HFFc6 (cell line): ENCODE data around the gene ZNF330. TPM values are rescaled to one million over a fixed set of nuclear protein-coding genes. Genes with fewer than 3 reads are reported as not detected.

ENCODE experiments used
- DNase-seq: peaks from one replicate; pipeline ENCODE4 v3.0.0-alpha.2; 2018
- H3K27ac Mint-ChIP-seq: 2 replicates; pipeline ENCODE4 v1.8.0; 2020; ENCODE audit warnings: mild to moderate bottlenecking, mixed read lengths
- H3K27me3 Mint-ChIP-seq: 2 replicates; pipeline ENCODE4 v1.8.0; 2021; ENCODE audit warnings: mild to moderate bottlenecking, moderate library complexity, mixed read lengths; ENCODE audit not compliant: insufficient read depth
- H3K36me3 Mint-ChIP-seq: 2 replicates; pipeline ENCODE4 v1.8.0; 2021; ENCODE audit warnings: low read depth, mixed read lengths
- H3K4me1 Mint-ChIP-seq: 2 replicates; pipeline ENCODE4 v1.8.0; 2020; ENCODE audit warnings: low read depth, mixed read lengths
- H3K4me3 Mint-ChIP-seq: 2 replicates; pipeline ENCODE4 v1.8.0; 2020; ENCODE audit warnings: mild to moderate bottlenecking, moderate library complexity, mixed read lengths
- H3K9me3 Mint-ChIP-seq: 2 replicates; pipeline ENCODE4 v1.8.0; 2020; ENCODE audit warnings: mild to moderate bottlenecking, mixed read lengths
- total RNA-seq, 6 experiments: library from RNA; stranded (reverse); fragmentation: NEBNext Ultra II Directional; extraction: Animal tissue kit (Norgen Biotek cat#: 25700); gene quantifications; 2 replicates in 1 of 6; 3 replicates in 5 of 6; pipeline ENCODE4 v1.2.3, GENCODE V29; 2021
- TF ChIP-seq, protein P1 (sequence below): fragments of 200-600 bp; sonication (generic); IDR thresholded peaks from 2 replicates; pipeline ENCODE4 v1.5.0; 2021; ENCODE audit warnings: antibody characterized with exemption, mild to moderate bottlenecking

Gene ZNF330
- total RNA-seq, 6 experiments from 2014 or later = 39.4 to 48.8 (median 42.2) TPM

DNA sequence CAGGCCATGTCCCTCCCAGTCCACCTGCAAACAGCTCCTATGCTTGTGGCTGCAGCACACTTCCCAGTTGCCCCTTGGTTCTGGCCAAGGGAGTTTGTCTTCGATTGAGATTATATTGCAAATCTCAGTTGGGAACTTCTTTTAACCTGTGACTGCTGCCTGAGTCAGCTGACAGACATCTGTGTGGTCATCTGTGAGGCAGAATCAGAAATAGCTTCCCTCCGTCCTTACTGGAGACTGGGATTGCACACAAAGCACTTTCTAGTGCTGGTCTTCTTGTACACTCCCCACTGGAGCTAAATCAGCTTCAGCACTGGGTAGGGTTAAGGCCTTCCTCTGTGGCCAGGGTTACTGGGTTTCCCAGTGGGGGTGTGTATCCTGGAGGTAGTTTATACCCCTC lies 34.3 kb downstream of the ZNF330 start:
- no peaks in the 10 kb centered on the region for H3K36me3 Mint-ChIP-seq
- no peak overlapping the region for H3K27ac Mint-ChIP-seq
- no peak overlapping the region for H3K4me3 Mint-ChIP-seq
- no peaks in the 10 kb centered on the region for H3K27me3 Mint-ChIP-seq
- no peaks in the 10 kb centered on the region for H3K9me3 Mint-ChIP-seq
- TF ChIP-seq, protein P1, sequence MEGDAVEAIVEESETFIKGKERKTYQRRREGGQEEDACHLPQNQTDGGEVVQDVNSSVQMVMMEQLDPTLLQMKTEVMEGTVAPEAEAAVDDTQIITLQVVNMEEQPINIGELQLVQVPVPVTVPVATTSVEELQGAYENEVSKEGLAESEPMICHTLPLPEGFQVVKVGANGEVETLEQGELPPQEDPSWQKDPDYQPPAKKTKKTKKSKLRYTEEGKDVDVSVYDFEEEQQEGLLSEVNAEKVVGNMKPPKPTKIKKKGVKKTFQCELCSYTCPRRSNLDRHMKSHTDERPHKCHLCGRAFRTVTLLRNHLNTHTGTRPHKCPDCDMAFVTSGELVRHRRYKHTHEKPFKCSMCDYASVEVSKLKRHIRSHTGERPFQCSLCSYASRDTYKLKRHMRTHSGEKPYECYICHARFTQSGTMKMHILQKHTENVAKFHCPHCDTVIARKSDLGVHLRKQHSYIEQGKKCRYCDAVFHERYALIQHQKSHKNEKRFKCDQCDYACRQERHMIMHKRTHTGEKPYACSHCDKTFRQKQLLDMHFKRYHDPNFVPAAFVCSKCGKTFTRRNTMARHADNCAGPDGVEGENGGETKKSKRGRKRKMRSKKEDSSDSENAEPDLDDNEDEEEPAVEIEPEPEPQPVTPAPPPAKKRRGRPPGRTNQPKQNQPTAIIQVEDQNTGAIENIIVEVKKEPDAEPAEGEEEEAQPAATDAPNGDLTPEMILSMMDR = no peak
- H3K4me1 Mint-ChIP-seq = peaks cover 19% of the 10 kb centered on the region
- peak; percentile 36 for DNase-seq

DNA sequence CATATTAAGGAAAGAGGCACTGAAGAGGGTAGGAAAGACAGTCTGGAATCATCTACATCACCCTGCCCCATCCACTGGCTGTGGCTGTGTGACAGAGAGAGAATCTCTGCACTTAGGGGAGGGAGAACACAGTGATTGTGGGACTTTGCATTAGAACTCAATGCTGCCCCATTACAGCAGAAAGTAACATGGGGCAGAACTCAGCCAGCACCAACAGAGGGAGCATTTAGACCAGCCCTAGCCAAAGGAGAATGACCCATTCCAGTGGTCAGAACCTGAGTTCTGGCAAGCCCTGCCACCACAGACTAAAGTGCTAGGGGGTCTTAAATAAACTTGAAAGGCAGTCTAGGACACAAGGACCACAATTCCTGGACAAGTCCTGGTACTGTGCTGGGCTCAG lies 37.9 kb downstream of the ZNF330 start:
- Mint-ChIP-seq H3K27ac (no peak overlapping the region), H3K36me3 (no peaks in the 10 kb centered on the region), H3K27me3 (no peaks in the 10 kb centered on the region), H3K9me3 (no peaks in the 10 kb centered on the region), H3K4me1 (peaks cover 19% of the 10 kb centered on the region), H3K4me3 (no peak overlapping the region)
- no peak for DNase-seq
- TF ChIP-seq, protein P1 = no peak

DNA sequence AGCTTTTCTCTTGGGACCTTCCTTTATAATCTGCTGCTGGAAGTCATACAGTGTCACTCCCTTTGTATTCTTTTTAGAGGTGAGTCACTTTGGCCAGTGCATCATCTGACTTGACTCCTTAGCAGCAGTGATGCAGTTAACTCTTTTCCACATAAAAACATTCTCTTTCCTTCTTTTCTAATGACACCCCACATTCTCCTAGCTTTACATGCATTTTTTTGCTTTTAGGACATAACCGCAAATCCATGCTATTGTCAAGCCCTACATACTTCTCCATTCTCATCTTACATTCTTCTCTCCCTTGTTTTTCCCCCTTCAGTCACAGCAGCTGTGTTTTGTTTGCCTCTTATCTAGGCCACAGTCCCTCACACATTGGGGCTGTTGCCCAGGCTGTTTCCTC lies 55.1 kb downstream of the ZNF330 start:
- H3K36me3 Mint-ChIP-seq = no peaks in the 10 kb centered on the region
- no peak overlapping the region for H3K27ac Mint-ChIP-seq
- H3K4me3 Mint-ChIP-seq = no peak overlapping the region
- peak; percentile 92 for DNase-seq
- no peaks in the 10 kb centered on the region for H3K4me1 Mint-ChIP-seq
- TF ChIP-seq, protein P1 = no peak
- H3K9me3 Mint-ChIP-seq = no peaks in the 10 kb centered on the region
- no peaks in the 10 kb centered on the region for H3K27me3 Mint-ChIP-seq

DNA sequence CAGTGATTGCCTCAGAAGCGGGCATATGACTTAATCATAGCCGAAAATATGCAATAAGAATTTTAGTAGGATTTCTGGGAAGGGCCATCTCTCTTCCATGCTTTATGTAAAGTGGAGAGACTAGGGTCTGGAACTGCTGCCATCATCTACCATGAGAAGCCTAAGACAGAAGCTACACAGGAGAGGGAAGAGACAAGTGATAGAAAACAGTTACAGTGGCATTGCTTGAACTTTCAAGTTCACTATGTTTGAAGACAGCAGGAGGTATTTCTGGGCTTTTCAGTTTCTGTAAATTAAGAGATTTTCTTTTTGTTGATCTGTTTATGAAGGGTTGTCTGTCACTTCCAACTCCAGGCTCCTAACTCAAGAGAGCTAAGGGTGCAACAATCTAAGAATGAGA lies 62.5 kb downstream of the ZNF330 start:
- DNase-seq = no peak
- no peaks in the 10 kb centered on the region for H3K27me3 Mint-ChIP-seq

DNA sequence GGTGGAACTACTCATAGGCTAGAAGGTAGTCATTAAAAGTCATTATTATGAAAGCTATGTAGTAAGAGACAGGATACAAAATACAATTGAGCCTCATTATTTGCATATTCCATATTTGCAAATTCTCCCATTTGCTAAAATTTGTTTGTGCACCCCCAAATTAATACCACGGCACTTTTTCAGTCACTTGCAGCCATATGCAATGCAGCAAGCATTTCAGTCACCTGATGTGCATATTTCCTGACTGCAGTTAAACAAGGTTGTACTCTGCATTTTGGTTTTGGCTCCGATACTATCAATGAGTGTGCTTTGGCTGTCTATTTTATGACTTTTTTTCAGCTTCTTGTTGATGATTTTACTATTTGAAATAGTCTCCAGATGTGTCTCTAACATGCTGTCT lies 62.9 kb downstream of the ZNF330 start:
- Mint-ChIP-seq H3K4me1 (no peaks in the 10 kb centered on the region), H3K9me3 (no peaks in the 10 kb centered on the region), H3K27me3 (no peaks in the 10 kb centered on the region), H3K27ac (no peak overlapping the region), H3K4me3 (no peak overlapping the region), H3K36me3 (no peaks in the 10 kb centered on the region)
- DNase-seq = no peak
- TF ChIP-seq, protein P1 = no peak

More for the DNA sequence above, 62.5 kb downstream of the ZNF330 start:
- Mint-ChIP-seq H3K36me3 (no peaks in the 10 kb centered on the region), H3K4me3 (no peak overlapping the region), H3K4me1 (no peaks in the 10 kb centered on the region), H3K9me3 (no peaks in the 10 kb centered on the region), H3K27ac (no peak overlapping the region)
- TF ChIP-seq, protein P1 = no peak

Other genes starting within 250 kb of the ZNF330 start
- gene RNF150, start 87.4 kb upstream of the ZNF330 start, total RNA-seq = 10 to 100 TPM; 15.1 to 24.2 (median 20.7) TPM